ENCODE data around the gene PMFBP1. TPM values are rescaled to one million over a fixed set of nuclear protein-coding genes. Genes with fewer than 3 reads are reported as not detected.

The PMFBP1 gene
- total RNA-seq, 4 donors from 2014 or later: 0.13 to 1.4 (median 0.98) TPM

- no peak for ATAC-seq (ENCODE audit: low FRiP score)
- no peak for TF ChIP-seq CTCF (IDR thresholded peaks at IDR 0.05)
- DNase-seq (ENCODE audit: low spot score): no peak
Observed at GRCh38 chr16:72211110-72211509, 39.2 kb upstream of the PMFBP1 start.

DNA sequence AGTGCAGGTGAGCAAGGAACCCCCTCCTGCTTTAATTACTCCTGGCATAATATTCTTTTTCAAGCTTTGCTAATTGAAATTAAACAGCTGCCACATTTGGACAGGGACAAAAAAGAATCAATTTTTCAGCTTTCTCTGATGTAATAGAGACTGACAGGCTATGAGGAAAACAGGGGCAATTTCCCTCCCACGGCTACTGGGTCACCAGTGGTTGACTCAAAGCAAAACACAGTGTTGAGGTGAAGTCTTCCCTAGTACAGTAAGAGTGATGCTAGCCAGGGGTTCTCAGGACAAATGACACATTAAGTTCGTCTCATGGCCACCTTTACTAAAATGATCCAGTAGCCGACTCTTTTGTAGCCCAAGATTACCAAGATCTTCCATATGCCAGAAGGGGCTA is 38.6 kb upstream of the PMFBP1 start:
- no peak for TF ChIP-seq CTCF (IDR thresholded peaks at IDR 0.05)
- DNase-seq (ENCODE audit: low spot score) (no peak), ATAC-seq (ENCODE audit: low FRiP score) (no peak)

GRCh38 chr16:72210072-72210471 is 38.1 kb upstream of the PMFBP1 start:
- DNase-seq (ENCODE audit: low spot score) (no peak), ATAC-seq (ENCODE audit: low FRiP score) (no peak)
- no peak for TF ChIP-seq CTCF (IDR thresholded peaks at IDR 0.05)

DNA sequence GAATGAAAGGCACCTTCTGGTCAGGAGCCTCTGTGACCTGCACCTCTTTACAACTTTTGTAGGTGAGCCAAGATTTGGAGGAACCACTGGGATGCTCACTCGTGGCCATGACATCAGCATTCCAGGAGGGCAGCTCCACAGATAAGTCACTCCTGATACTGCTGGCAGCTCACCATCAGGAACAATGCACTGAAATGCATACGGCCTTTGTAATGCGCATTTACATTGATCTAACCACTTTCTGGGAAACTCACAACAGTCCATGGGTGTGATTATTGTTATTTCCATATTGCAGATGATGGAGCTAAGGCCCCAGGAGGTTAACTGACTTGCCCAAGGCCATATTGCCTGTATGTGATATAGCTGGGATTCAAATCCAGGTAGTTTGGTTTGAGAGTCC is 34.3 kb upstream of the PMFBP1 start:
- no peak for TF ChIP-seq CTCF (IDR thresholded peaks at IDR 0.05)
- no peak for DNase-seq (ENCODE audit: low spot score)
- ATAC-seq (ENCODE audit: low FRiP score): no peak

DNA sequence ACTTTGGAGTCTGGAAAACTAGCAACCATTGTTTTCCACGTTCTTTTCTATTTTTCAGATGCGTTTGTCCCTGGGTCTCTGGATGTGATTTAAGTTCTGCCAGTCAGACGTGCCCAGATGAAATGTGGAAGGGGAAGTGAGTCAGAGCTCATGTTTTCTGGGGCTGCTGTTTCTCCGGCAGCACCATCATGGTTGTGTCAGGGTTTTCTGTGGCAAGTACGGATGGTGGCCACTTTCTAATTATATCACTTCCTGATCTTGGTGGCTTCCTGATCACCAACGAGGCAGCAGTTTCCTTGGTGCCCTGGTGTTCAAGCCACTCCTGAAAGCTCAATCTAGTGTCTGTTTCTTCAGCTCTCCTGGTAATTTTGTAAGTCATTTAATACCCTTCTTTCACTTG is 31.4 kb upstream of the PMFBP1 start:
- TF ChIP-seq CTCF (IDR thresholded peaks at IDR 0.05): no peak
- no peak for ATAC-seq (ENCODE audit: low FRiP score)
- no peak for DNase-seq (ENCODE audit: low spot score)

DNA sequence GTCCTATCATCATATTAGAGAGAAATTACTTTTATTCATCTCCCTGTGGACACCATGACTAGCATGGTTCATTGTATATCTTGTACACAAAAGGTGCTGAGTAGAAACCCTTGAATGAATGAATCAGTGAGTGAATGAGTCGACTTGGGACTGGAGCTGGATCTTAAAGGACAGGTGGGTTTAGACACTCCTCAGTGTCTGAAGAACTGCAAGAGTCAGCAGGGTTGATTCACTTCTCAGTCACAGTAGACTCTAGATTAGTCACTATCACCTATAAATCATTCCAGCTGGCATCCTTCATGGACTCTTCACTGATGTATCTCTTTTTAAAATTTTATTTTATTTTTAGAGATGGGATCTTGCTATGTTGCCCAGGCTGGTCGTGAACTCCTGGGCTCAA is 30.1 kb upstream of the PMFBP1 start:
- ATAC-seq (ENCODE audit: low FRiP score): no peak
- no peak for DNase-seq (ENCODE audit: low spot score)
- TF ChIP-seq CTCF (IDR thresholded peaks at IDR 0.05): no peak

DNA sequence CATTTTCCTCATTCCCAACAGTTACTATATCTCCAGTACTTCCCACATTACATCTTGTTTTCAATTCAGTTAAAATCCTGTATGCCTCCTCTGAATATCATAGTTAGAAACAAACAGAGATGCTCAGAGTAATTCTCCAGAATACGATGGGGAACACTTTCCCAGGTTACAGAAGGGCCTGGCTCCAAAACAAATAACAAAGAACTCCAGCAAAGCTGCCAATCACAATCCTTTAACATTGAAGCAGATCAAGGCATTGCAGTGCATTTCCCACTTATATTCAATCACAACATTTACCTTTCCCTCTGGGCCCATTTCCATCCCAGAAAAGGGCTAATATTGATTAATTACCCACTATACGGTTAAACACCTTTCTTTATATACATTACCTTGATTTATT is 29.4 kb upstream of the PMFBP1 start:
- no peak for TF ChIP-seq CTCF (IDR thresholded peaks at IDR 0.05)
- DNase-seq (ENCODE audit: low spot score) (no peak), ATAC-seq (ENCODE audit: low FRiP score) (no peak)
